NCI-H2029 treated with DMSO at 0.1 percent for 48 hours (cell line): ENCODE results near the gene CDK2AP2.

ENCODE experiments used
- DNase-seq: peaks from one replicate; lab custom pipeline; 2025; lab: John Stamatoyannopoulos, UW

Gene CDK2AP2

GRCh38 chr11:67503119-67504004, 4.6 kb downstream of the CDK2AP2 start:
- no peak for DNase-seq

- DNase-seq, result no peak
Observed at GRCh38 chr11:67502328-67502979, 5.5 kb downstream of the CDK2AP2 start.

GRCh38 chr11:67501854-67502253, 6.1 kb downstream of the CDK2AP2 start:
- no peak for DNase-seq

- DNase-seq, result no peak
Observed at GRCh38 chr11:67500831-67501715, 6.9 kb downstream of the CDK2AP2 start.

GRCh38 chr11:67500484-67500821, 7.5 kb downstream of the CDK2AP2 start:
- DNase-seq, result no peak

GRCh38 chr11:67499808-67500483, 8.0 kb downstream of the CDK2AP2 start:
- no peak for DNase-seq

GRCh38 chr11:67498544-67498972, 9.4 kb downstream of the CDK2AP2 start:
- DNase-seq, result no peak

- no peak for DNase-seq
Observed at GRCh38 chr11:67497656-67498291, 10.2 kb downstream of the CDK2AP2 start.

- DNase-seq, result no peak
Observed at GRCh38 chr11:67496113-67496512, 11.8 kb downstream of the CDK2AP2 start.

- DNase-seq, result no peak
Observed at GRCh38 chr11:67495234-67496005, 12.5 kb downstream of the CDK2AP2 start.

GRCh38 chr11:67494371-67495233, 13.4 kb downstream of the CDK2AP2 start:
- no peak for DNase-seq

- no peak for DNase-seq
Observed at GRCh38 chr11:67493548-67494370, 14.2 kb downstream of the CDK2AP2 start.

- no peak for DNase-seq
Observed at GRCh38 chr11:67492801-67493547, 15.0 kb downstream of the CDK2AP2 start.

- no peak for DNase-seq
Observed at GRCh38 chr11:67492069-67492727, 15.8 kb downstream of the CDK2AP2 start.

- DNase-seq, result no peak
Observed at GRCh38 chr11:67491276-67492068, 16.5 kb downstream of the CDK2AP2 start.

GRCh38 chr11:67490727-67491065, 17.3 kb downstream of the CDK2AP2 start:
- no peak for DNase-seq
